HG02588 (cell line): ENCODE results near the gene TP53BP2.

Experiments
- ATAC-seq: cut with Tn5 transposase; IDR thresholded peaks from one replicate; pipeline ENCODE4 v1.9.1; 2021; ENCODE audit warnings: mild to moderate bottlenecking, moderate library complexity; ENCODE audit not compliant: unreplicated experiment

The TP53BP2 gene

GRCh38 chr1:223802032-223802431, 43.7 kb downstream of the TP53BP2 start:
- ATAC-seq, result no peak

DNA sequence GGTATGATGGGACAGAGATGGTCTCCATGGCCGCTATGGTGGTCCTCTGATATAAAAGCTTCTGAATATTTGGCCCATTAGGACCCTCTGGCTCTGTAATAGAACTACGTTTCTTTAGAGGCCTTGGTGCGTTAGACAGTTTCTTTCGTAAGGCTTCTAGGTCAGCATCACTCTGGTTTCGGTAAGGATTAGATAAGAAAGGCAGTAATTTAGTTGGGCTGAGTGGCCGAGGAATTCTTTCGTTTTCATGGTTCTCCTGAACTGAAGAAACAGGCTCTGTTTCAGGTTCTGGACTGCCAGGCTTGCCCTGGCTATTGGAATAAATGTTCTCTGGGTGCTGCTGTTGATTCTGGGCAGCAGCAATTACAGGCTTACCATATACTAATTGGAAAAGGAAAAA, 49.5 kb downstream of the TP53BP2 start:
- no peak for ATAC-seq

- ATAC-seq, result no peak
Measured at GRCh38 chr1:223794136-223794880, 51.4 kb downstream of the TP53BP2 start.

- no peak for ATAC-seq
Measured at GRCh38 chr1:223793716-223794115, 52.0 kb downstream of the TP53BP2 start.

DNA sequence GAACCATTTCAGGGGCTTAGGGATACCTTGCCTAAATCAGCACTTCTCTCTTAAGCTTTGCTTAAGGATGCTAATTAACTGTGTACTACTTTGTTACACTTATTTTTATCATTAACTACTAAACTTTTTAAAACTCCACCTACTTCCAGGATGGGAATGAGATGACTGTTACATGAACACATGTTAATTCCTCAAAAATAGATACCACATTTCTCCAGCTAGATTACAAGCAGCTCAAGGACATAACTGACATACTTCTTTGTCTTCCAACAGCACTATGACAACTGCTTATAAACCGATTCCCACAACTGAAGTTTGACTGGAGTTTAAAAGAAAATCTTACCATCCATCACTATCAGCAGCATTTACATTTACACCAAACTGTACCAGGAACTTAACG, 53.7 kb downstream of the TP53BP2 start:
- ATAC-seq, result no peak

GRCh38 chr1:223788746-223789415, 56.9 kb downstream of the TP53BP2 start:
- no peak for ATAC-seq

- ATAC-seq, result no peak
Measured at GRCh38 chr1:223785808-223786207, 59.9 kb downstream of the TP53BP2 start.

DNA sequence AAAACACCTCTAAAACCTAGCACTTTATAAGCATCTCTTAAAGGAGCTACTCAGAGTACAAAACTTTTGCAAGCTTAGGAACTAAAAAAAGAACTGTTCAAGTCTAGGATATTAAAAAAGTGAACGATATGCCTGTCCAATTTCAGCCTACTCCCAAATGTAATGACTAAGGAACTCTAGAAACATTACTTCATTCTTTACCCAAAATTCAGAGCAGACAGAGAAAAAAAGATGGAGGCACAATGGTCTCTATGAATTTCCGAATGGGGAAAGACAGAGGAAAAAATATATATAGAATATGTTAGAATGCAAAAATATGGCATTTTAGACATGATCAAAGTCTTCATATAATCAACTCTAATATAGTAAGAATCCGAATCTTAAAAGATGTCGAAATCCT, 61.2 kb downstream of the TP53BP2 start:
- no peak for ATAC-seq

DNA sequence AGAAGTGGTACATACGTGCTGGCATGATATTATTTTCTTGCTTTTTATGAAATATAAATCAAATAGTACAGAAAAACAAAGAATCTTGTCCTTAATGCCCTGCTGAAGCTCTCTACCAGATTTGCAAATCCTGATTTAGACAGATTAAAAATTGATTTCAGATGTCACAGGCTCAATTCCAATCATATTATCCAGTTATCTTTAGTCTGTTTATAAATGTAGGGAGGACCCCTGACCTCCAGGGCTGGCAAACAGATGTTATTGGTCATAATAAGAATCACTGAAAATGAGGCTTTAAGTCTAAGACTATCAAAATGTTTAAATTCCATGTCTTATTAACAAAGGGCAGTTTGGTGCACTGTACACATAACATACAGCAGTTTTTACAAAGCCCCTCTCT, 62.1 kb downstream of the TP53BP2 start:
- no peak for ATAC-seq

GRCh38 chr1:223780949-223781348, 64.8 kb downstream of the TP53BP2 start:
- no peak for ATAC-seq

DNA sequence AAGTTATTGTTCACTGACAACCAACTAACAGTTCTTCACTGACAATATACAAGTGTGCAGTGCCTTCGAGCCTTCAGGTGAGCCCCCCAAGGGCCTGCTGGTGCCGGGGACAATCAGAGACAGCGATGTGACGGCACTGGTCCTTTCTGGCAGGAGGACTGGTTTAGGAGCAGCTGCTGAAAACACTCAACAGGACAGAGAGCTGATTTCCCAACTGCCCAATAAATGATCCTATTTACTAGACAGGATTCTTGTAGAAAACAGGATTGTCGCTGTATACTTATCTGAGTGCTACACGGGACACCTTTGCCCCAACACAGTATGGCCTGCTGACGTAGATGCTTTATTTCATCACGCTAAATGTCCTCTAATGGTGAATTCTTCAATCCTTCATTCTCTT, 65.4 kb downstream of the TP53BP2 start:
- ATAC-seq, result no peak

DNA sequence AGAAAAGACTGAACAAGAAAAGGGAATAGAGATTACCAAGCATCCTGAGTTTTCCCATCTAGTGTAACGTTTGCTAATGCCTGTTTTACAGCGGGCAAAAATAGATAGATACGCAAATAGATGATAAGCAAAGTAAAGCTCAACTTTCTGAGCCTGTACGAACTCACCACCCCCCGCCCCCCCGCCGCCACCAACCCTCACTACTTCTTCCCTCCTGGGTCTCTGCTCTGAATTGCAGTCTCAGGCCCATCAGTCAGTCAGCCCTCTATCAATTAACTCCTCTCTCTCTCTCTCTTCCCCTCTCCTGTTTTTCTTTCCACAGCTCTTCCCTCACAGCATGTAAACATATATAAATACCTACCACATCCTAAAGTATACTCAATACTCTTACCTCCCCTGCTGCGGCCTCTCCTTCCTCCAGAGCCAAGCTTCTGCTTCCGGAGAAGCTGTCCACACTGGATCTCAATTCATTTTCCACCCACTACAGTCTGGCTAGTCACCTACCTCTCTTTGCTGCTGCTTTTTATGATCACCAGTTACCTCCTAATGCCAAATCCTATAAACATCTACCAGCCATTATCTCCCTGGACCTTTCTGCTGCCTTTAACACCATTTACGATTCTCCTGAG, 68.8 kb downstream of the TP53BP2 start:
- ATAC-seq, result no peak

- no peak for ATAC-seq
Measured at GRCh38 chr1:223776075-223776814, 69.5 kb downstream of the TP53BP2 start.

DNA sequence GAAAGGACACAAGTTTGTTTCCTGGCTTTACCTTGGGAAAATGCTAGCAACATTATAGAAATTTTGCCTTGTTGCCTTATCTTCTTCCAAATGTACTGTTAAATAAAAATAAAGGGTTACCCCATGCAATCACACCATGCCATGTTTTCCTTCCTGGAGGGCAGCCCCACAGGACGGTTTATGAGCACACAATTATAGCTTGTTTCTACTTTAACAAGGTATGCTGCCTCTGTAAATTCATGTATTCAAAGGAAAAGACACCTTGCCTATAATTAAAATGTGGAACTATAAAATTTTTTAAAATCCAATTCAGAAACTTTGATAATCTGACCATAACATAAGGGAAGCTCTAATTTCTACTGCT, 70.1 kb downstream of the TP53BP2 start:
- ATAC-seq, result no peak

DNA sequence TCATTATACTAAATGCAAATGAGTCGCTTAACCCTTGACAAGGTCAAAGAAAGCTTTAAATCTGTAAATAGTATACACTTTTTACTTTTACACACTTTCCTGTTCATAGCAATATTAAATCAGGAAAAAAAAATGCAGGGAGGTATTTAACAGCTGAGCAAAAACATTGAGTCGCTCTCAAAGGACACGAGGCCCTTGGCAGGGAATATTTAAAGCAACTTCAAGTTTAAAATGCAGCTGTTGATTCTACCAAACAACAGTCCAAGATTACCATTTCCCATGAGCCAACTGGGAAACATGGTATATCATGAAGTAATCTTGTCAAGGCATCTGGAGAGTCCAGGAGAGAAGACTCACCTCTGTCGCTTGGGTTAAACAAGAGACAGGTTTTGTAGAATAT, 70.7 kb downstream of the TP53BP2 start:
- ATAC-seq, result no peak

DNA sequence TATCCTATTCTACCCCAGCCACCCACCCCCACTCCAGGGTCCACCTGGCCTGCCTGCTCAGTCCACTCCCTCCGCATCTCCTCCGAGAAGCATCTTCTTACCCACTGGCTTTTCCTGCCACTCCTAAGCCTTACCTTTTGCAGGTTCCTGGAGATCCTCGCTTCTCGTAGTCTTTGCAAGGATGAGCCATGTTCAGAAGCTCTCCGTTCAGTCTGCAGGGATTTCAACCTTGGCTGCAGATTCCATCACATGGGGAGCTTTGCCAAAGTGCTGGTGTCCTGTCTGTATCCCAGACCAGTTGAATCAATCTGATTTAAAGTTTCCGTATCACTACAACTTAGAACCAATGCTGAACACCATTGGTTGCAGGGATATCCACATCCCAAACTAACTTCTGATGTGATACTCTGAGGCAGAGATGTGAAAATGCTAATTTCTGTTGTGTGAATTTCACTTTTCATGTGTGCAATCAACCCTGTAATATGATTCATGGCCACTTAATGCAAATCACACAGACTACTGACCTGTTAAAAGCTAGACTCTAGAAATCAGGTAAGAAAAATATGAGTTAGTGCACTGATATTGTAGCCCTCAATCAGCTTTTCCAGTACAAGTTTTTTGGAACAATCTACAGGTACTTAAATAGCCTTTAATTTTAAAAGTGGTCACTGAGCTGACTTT, 71.5 kb downstream of the TP53BP2 start:
- no peak for ATAC-seq

GRCh38 chr1:223772771-223773160, 73.0 kb downstream of the TP53BP2 start:
- ATAC-seq, result no peak

- no peak for ATAC-seq
Measured at GRCh38 chr1:223771814-223772770, 73.7 kb downstream of the TP53BP2 start.

DNA sequence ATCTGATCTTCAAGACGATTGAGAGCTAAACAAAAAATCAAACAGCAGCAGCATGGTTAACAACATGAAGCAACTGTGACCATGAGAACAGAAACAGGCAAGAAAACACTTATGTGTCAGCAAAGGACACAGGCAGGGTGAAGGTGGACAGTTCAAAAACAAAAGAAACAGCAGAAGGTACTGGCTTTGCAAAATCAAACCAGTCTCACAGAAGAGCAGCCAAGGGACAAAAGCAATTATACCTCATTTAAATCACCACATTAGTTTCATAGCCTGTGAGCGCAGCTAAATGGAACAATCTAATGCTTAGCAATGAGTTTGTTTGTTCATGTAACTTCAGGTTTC, 74.3 kb downstream of the TP53BP2 start:
- no peak for ATAC-seq
